BLaER1 (cell line): Measurements from ENCODE around the gene CDH15.

Experiments
- H3K27ac ChIP-seq: shearing (Covaris generic); formaldehyde crosslinking; 2 replicates; pipeline ENCODE4 v1.8.1; 2022
- H3K27me3 ChIP-seq: shearing (Covaris generic); formaldehyde crosslinking; 2 replicates; pipeline ENCODE4 v1.8.1; 2022
- H3K36me3 ChIP-seq: shearing (Covaris generic); formaldehyde crosslinking; 2 replicates; pipeline ENCODE4 v1.8.1; 2022
- H3K4me1 ChIP-seq: shearing (Covaris generic); formaldehyde crosslinking; 2 replicates; pipeline ENCODE4 v1.8.1; 2022
- H3K4me2 ChIP-seq: shearing (Covaris generic); formaldehyde crosslinking; 2 replicates; pipeline ENCODE4 v1.8.1; 2022
- H3K4me3 ChIP-seq: shearing (Covaris generic); formaldehyde crosslinking; 2 replicates; pipeline ENCODE4 v1.8.1; 2022
- H3K9ac ChIP-seq: shearing (Covaris generic); formaldehyde crosslinking; 2 replicates; pipeline ENCODE4 v1.8.1; 2022
- H3K9me3 ChIP-seq: shearing (Covaris generic); formaldehyde crosslinking; 2 replicates; pipeline ENCODE4 v1.8.1; 2022
- H4K20me1 ChIP-seq: shearing (Covaris generic); formaldehyde crosslinking; 2 replicates; pipeline ENCODE4 v1.8.1; 2022
- Cebpa-rat ChIP-seq: shearing (Covaris generic); IDR thresholded peaks from 2 replicates; pipeline ENCODE4 v1.8.1; 2022

The CDH15 gene

GRCh38 chr16:89175280-89176146 is 4.0 kb downstream of the CDH15 start:
- H4K20me1 ChIP-seq, result peaks cover 2% of the 10 kb centered on the region; the same call in 1 of the 2 replicates

GRCh38 chr16:89176147-89176690 is 4.7 kb downstream of the CDH15 start:
- Histone ChIP-seq H3K27ac (peak overlapping the region; percentile 85), H3K9me3 (no peaks in the 10 kb centered on the region), H3K27me3 (no peaks in the 10 kb centered on the region), H4K20me1 (no peaks in the 10 kb centered on the region), H3K4me2 (peak overlapping the region; percentile 93), H3K4me3 (0 out of 2 replicates have a peak overlapping the region, but pooled peaks have one; percentile 22), H3K9ac (peak overlapping the region; percentile 72; the same call in 1 of the 2 replicates), H3K4me1 (peaks cover 87% of the 10 kb centered on the region), H3K36me3 (no peaks in the 10 kb centered on the region)
- no peak for TF ChIP-seq Cebpa-rat

More at GRCh38 chr16:89175280-89176146, 4.0 kb downstream of the CDH15 start:
- no peaks in the 10 kb centered on the region for H3K9me3 ChIP-seq
- H3K27ac ChIP-seq, result peak overlapping the region; percentile 85
- H3K36me3 ChIP-seq, result no peaks in the 10 kb centered on the region
- no peak for TF ChIP-seq Cebpa-rat
- H3K4me3 ChIP-seq, result 0 out of 2 replicates have a peak overlapping the region, but pooled peaks have one; percentile 31
- H3K27me3 ChIP-seq, result no peaks in the 10 kb centered on the region
- H3K4me1 ChIP-seq, result peaks cover 90% of the 10 kb centered on the region
- peak overlapping the region; percentile 72 for H3K9ac ChIP-seq
- peak overlapping the region; percentile 93 for H3K4me2 ChIP-seq

- Histone ChIP-seq H3K9me3 (no peaks in the 10 kb centered on the region), H3K27me3 (no peaks in the 10 kb centered on the region), H3K4me2 (peak overlapping the region; percentile 93), H3K36me3 (no peaks in the 10 kb centered on the region), H3K4me1 (peaks cover 88% of the 10 kb centered on the region), H3K9ac (no peak overlapping the region), H3K4me3 (no peak overlapping the region), H3K27ac (peak overlapping the region; percentile 85), H4K20me1 (no peaks in the 10 kb centered on the region)
- no peak for TF ChIP-seq Cebpa-rat
Measured at GRCh38 chr16:89176717-89177116, 5.2 kb downstream of the CDH15 start.

DNA sequence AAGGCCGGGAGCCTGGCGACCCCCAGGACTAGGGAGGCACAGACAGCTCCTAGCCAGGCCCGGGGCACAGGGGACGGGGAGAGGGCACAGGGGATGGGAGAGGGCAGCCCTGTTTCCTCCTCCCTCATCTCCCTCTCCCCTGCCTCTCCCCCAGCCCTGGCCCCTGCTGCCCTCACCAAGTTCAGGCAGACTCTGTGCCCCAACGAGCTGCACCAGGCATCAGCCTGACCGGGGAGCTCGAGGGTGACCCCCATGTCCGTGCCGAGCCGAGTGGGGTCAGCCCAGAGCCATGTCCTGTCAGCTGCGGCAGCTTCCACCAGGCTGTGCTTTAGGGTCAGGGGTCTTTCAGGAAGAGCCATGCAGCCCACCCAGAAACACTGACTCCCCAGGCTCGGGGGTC is 6.0 kb downstream of the CDH15 start:
- Histone ChIP-seq H3K9me3 (no peaks in the 10 kb centered on the region), H3K27me3 (no peaks in the 10 kb centered on the region), H3K4me3 (no peak overlapping the region), H3K36me3 (no peaks in the 10 kb centered on the region), H3K9ac (no peak overlapping the region), H3K27ac (peak overlapping the region; percentile 53), H4K20me1 (no peaks in the 10 kb centered on the region), H3K4me2 (peak overlapping the region; percentile 93), H3K4me1 (peaks cover 83% of the 10 kb centered on the region)
- TF ChIP-seq Cebpa-rat, result no peak

DNA sequence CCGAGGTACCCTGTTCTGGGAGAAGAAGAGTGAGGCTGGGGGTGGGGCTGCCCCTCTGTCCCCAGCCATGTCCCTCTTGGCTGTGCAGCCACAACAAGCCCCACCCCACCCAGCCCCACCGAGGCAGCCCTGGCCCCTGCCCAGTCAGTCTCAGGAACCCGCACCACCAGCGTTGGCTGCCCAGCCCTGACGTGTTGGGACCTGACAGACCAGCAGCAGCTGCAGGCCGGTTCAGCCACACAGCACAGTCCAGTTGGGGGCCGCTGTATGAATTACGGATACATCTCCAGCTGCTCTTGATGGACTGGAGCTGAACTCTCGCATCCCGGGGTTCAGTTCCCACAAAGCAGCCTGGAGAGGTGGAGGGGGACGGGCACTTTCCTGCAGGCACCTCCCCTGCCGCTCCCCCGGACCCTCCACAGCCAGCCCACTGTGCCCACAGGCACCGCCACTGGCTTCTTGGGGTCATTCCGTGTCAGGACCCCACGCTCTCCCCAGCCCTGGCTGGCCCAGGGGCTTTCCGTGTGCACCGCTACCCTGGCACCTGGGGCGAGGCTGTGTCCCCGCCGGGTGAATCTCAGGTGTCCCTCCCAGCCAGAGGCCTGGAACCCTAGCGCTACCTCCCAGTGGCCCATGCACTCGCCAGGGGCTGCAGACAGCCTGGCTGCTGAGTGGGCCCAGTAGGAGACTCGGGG is 7.1 kb downstream of the CDH15 start:
- no peaks in the 10 kb centered on the region for H3K9me3 ChIP-seq
- H3K27me3 ChIP-seq, result 0 out of 2 replicates have a peak, but pooled peaks cover 3% of the 10 kb centered on the region
- no peak overlapping the region for H3K9ac ChIP-seq
- H3K4me3 ChIP-seq, result no peak overlapping the region
- no peaks in the 10 kb centered on the region for H4K20me1 ChIP-seq
- no peak overlapping the region for H3K4me2 ChIP-seq
- H3K27ac ChIP-seq, result 0 out of 2 replicates have a peak overlapping the region, but pooled peaks have one; percentile 3
- peaks cover 83% of the 10 kb centered on the region for H3K4me1 ChIP-seq
- no peak for TF ChIP-seq Cebpa-rat
- no peaks in the 10 kb centered on the region for H3K36me3 ChIP-seq

GRCh38 chr16:89179148-89179484 is 7.6 kb downstream of the CDH15 start:
- H3K4me1 ChIP-seq, result peaks cover 83% of the 10 kb centered on the region
- 0 out of 2 replicates have a peak, but pooled peaks cover 8% of the 10 kb centered on the region for H3K27me3 ChIP-seq
- H3K27ac ChIP-seq, result 0 out of 2 replicates have a peak overlapping the region, but pooled peaks have one; percentile 3
- H3K9me3 ChIP-seq, result no peaks in the 10 kb centered on the region
- H3K9ac ChIP-seq, result no peak overlapping the region
- no peak for TF ChIP-seq Cebpa-rat
- 0 out of 2 replicates have a peak overlapping the region, but pooled peaks have one; percentile 12 for H3K4me2 ChIP-seq
- no peak overlapping the region for H3K4me3 ChIP-seq
- no peaks in the 10 kb centered on the region for H3K36me3 ChIP-seq
- no peaks in the 10 kb centered on the region for H4K20me1 ChIP-seq

- TF ChIP-seq Cebpa-rat, result no peak
- no peaks in the 10 kb centered on the region for H3K9me3 ChIP-seq
- no peak overlapping the region for H3K4me3 ChIP-seq
- no peak overlapping the region for H3K9ac ChIP-seq
- 0 out of 2 replicates have a peak overlapping the region, but pooled peaks have one; percentile 25 for H3K4me2 ChIP-seq
- H3K36me3 ChIP-seq, result no peaks in the 10 kb centered on the region
- H4K20me1 ChIP-seq, result no peaks in the 10 kb centered on the region
- H3K27ac ChIP-seq, result 0 out of 2 replicates have a peak overlapping the region, but pooled peaks have one; percentile 3
- H3K27me3 ChIP-seq, result 0 out of 2 replicates have a peak, but pooled peaks cover 11% of the 10 kb centered on the region
- H3K4me1 ChIP-seq, result peaks cover 80% of the 10 kb centered on the region
Measured at GRCh38 chr16:89179656-89180315, 8.2 kb downstream of the CDH15 start.

- Histone ChIP-seq H3K9me3 (no peaks in the 10 kb centered on the region), H3K27me3 (0 out of 2 replicates have a peak, but pooled peaks cover 11% of the 10 kb centered on the region), H3K9ac (0 out of 2 replicates have a peak overlapping the region, but pooled peaks have one; percentile 15), H3K36me3 (no peaks in the 10 kb centered on the region), H3K27ac (no peak overlapping the region), H4K20me1 (no peaks in the 10 kb centered on the region), H3K4me3 (no peak overlapping the region), H3K4me2 (0 out of 2 replicates have a peak overlapping the region, but pooled peaks have one; percentile 26), H3K4me1 (peaks cover 47% of the 10 kb centered on the region)
- TF ChIP-seq Cebpa-rat, result no peak
Measured at GRCh38 chr16:89183463-89183862, 11.9 kb downstream of the CDH15 start.
